Thyroid gland (tissue), 4 donors: ENCODE data around the gene TXLNG. TPM values are rescaled to one million over a fixed set of nuclear protein-coding genes. Genes with fewer than 3 reads are reported as not detected.
A peak's percentile ranks its signal among the peaks of the same experiment; 100 is the strongest.

Source experiments
- DNase-seq, 2 donors: peaks; one replicate each; pipeline ENCODE4 v3.0.0-alpha.2; 2019
- H3K27ac ChIP-seq, 3 donors: fragments of 200-600 bp; sonication (generic); 1 replicate in 2 of 3; 2 replicates in 1 of 3; pipeline ENCODE4 v1.5.1; 2016 to 2019; ENCODE audit warnings: mild to moderate bottlenecking in 1 of 3, moderate library complexity in 1 of 3
- H3K27me3 ChIP-seq: fragments of 200-600 bp; sonication (generic); one replicate; pipeline ENCODE4 v1.5.1; 2019
- H3K36me3 ChIP-seq, 2 donors: fragments of 200-600 bp; sonication (generic); one replicate each; pipeline ENCODE4 v1.5.1; 2016 to 2019
- H3K4me1 ChIP-seq, 2 donors: fragments of 200-600 bp; sonication (generic); one replicate each; pipeline ENCODE4 v1.5.1; 2017 to 2019
- H3K4me3 ChIP-seq, 3 donors: fragments of 200-600 bp; sonication (generic); replicated peaks in 1 of 3; 1 replicate in 2 of 3; 2 replicates in 1 of 3; pipeline ENCODE4 v1.5.1; 2016; ENCODE audit warnings: mild to moderate bottlenecking in 1 of 3
- H3K9me3 ChIP-seq: fragments of 200-600 bp; sonication (generic); one replicate; pipeline ENCODE4 v1.5.1; 2017
- CTCF ChIP-seq, 6 experiments: fragments of 200-600 bp in 3 of 6; fragments of 450-650 bp in 3 of 6; sonication (generic) in 3 of 6; IDR thresholded peaks; one replicate each; pipeline ENCODE4 v1.5.1; 2016 to 2019; ENCODE audit warnings: antibody characterized with exemption in 6 of 6, mild to moderate bottlenecking in 2 of 6, inconsistent platforms in 1 of 6, moderate library complexity in 1 of 6
- POLR2A ChIP-seq, 2 donors: fragments of 450-650 bp; IDR thresholded peaks; one replicate each; pipeline ENCODE4 v1.6.1; 2017; ENCODE audit warnings: antibody characterized with exemption in 2 of 2, mild to moderate bottlenecking in 2 of 2, moderate library complexity in 1 of 2
- WGBS, 2 donors: methylation state at CpG; one replicate each; pipeline ENCODE4 v1.1.5; 2017; 5-methylcytosine and 5-hydroxymethylcytosine counted together
- intact Hi-C: fragments of 100-400 bp; cut with DNase I; formaldehyde crosslinking; loops from one replicate; pipeline ENCODE4 v1.15.1; 2023
- small RNA-seq: library from RNA; depleted of rRNA; stranded (forward); fragments of <200 nt; gene quantifications from one replicate; pipeline ENCODE3, GENCODE V24; 2016
- total RNA-seq, 4 donors: library from RNA; depleted of rRNA; stranded (reverse); fragments of >200 nt; gene quantifications; one replicate each; pipeline ENCODE4 v1.2.3, GENCODE V29; 2016

The TXLNG gene
- total RNA-seq, 4 donors from 2014 or later = 14.7 to 17.9 (median 16.3) TPM

GRCh38 chrX:16892504-16893362, 106.5 kb downstream of the TXLNG start:
- WGBS, 2 donors = 10 to 11% methylated on average over 9 of the region's 9 CpGs
- peak; percentile 65 to 67 for DNase-seq
- H3K27me3 ChIP-seq = no peaks in the 10 kb centered on the region
- no peaks in the 10 kb centered on the region for H3K4me1 ChIP-seq
- no peak overlapping the region for H3K4me3 ChIP-seq
- intact Hi-C loops = no loop called here
- H3K9me3 ChIP-seq = no peaks in the 10 kb centered on the region
- no peaks in the 10 kb centered on the region for H3K36me3 ChIP-seq
- no peak overlapping the region for H3K27ac ChIP-seq
- TF ChIP-seq CTCF (IDR thresholded peaks at IDR 0.05) (peak; percentile 50 to 73 (median 64)), POLR2A (IDR thresholded peaks at IDR 0.05) (no peak)

Small RNA genes within 50 kb of the gene (small RNA-seq; reads per million reads assigned to genes)
- gene RNU4-6P = not detected
- gene RNU7-56P = not detected
- not detected for gene RPL12P49

Other genes with a start within 250 kb of the TXLNG start
- not detected for gene S100G, start 136.3 kb upstream of the TXLNG start, total RNA-seq
- gene CTPS2, start 73.8 kb upstream of the TXLNG start, total RNA-seq = 10 to 100 TPM; 15.9 to 25.0 (median 19.3) TPM
- 10 to 100 TPM; 24.7 to 34.2 (median 31.0) TPM for gene SYAP1, start 66.9 kb upstream of the TXLNG start, total RNA-seq
- gene RBBP7, start 83.9 kb downstream of the TXLNG start, total RNA-seq = 10 to 100 TPM; 80.5 to 89.3 (median 86.3) TPM
- gene REPS2, start 160.2 kb downstream of the TXLNG start, total RNA-seq = 10 to 100 TPM in 1 of 4 donors, 1 to 10 TPM in 3; 6.7 to 14.5 (median 8.8) TPM